Measurements from ENCODE around the gene RNF213. TPM values are rescaled to one million over a fixed set of nuclear protein-coding genes. Genes with fewer than 3 reads are reported as not detected.

Gene RNF213
- total RNA-seq, 1 experiment from 2014 or later, result 44.5 TPM

- H3K9ac ChIP-seq (ENCODE audit: low read length), result no peak overlapping the region
- H2AFZ ChIP-seq (ENCODE audit: low read depth, low read length, poor library complexity, severe bottlenecking), result no peak overlapping the region
- no peaks in the 10 kb centered on the region for H4K20me1 ChIP-seq (ENCODE audit: insufficient read depth)
- no TSS peak for BruUV-seq (replicated peaks)
- intact Hi-C loops (cut with micrococcal nuclease), result no loop called here
- ChIA-PET POLR2A (no interaction called here), CTCF (no interaction called here), RAD21 (ENCODE audit: low non-redundant PET in 1 of 2, low total read pairs in 2 of 2, uncharacterized antibody in 2 of 2, unreplicated experiment in 2 of 2) (no interaction called here)
- no peak overlapping the region for H3K4me2 ChIP-seq (ENCODE audit: low read length)
- H3K36me3 ChIP-seq (ENCODE audit: control insufficient read depth in 1 of 2, insufficient read depth in 2 of 2, low read length in 2 of 2), result peaks cover 5 to 15% of the 10 kb centered on the region in 2 experiments; a peak in 3 of 4 replicates
- ATAC-seq (no peak), DNase-seq (ENCODE audit: low read depth, low spot score) (no peak)
- no peaks in the 10 kb centered on the region for H3K9me3 ChIP-seq (ENCODE audit: control insufficient read depth in 1 of 2, insufficient read depth in 1 of 2, low read depth in 1 of 2, low read length in 2 of 2)
- no peak overlapping the region for H3K4me3 ChIP-seq (replicated peaks in 1 of 2; ENCODE audit: low read depth in 1 of 2, low read length in 2 of 2)
- no peaks in the 10 kb centered on the region for H3K9me2 ChIP-seq (ENCODE audit: insufficient read depth)
- H3K79me2 ChIP-seq (ENCODE audit: insufficient read depth, low read length), result no peaks in the 10 kb centered on the region
- H3K27ac ChIP-seq (ENCODE audit: low read depth, low read length), result no peak overlapping the region
- TF ChIP-seq ZNF274 (IDR thresholded peaks at IDR 0.05; ENCODE audit: low read depth, low read length), result no peak
- no peak for TF ChIP-seq TCF7L2 (IDR thresholded peaks at IDR 0.05; ENCODE audit: borderline replicate concordance, extremely low read depth, insufficient read depth, insufficient read length)
- TF ChIP-seq, protein P1, sequence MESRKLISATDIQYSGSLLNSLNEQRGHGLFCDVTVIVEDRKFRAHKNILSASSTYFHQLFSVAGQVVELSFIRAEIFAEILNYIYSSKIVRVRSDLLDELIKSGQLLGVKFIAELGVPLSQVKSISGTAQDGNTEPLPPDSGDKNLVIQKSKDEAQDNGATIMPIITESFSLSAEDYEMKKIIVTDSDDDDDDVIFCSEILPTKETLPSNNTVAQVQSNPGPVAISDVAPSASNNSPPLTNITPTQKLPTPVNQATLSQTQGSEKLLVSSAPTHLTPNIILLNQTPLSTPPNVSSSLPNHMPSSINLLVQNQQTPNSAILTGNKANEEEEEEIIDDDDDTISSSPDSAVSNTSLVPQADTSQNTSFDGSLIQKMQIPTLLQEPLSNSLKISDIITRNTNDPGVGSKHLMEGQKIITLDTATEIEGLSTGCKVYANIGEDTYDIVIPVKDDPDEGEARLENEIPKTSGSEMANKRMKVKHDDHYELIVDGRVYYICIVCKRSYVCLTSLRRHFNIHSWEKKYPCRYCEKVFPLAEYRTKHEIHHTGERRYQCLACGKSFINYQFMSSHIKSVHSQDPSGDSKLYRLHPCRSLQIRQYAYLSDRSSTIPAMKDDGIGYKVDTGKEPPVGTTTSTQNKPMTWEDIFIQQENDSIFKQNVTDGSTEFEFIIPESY (IDR thresholded peaks at IDR 0.05; ENCODE audit: extremely low read depth, insufficient replicate concordance, low read length), result no peak
- no peak for TF ChIP-seq YY1 (IDR thresholded peaks at IDR 0.05; ENCODE audit: extremely low read depth, insufficient replicate concordance, low read depth, low read length)
- no peak for TF ChIP-seq JUND (IDR thresholded peaks at IDR 0.05)
- TF ChIP-seq, protein P2, sequence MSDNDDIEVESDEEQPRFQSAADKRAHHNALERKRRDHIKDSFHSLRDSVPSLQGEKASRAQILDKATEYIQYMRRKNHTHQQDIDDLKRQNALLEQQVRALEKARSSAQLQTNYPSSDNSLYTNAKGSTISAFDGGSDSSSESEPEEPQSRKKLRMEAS (IDR thresholded peaks at IDR 0.05), result no peak
- TF ChIP-seq FOSL1 (IDR thresholded peaks at IDR 0.05; ENCODE audit: low read depth), result no peak
- TF ChIP-seq ELF1 (IDR thresholded peaks at IDR 0.05; ENCODE audit: borderline replicate concordance, low read depth), result no peak
- no peak for TF ChIP-seq EZH2 (IDR thresholded peaks at IDR 0.05)
- TF ChIP-seq POLR2AphosphoS5 (IDR thresholded peaks at IDR 0.05; ENCODE audit: low read depth, low read length), result no peak
- no peak for TF ChIP-seq CBX3 (IDR thresholded peaks at IDR 0.05; ENCODE audit: low read depth)
- no peak for TF ChIP-seq ATF3 (IDR thresholded peaks at IDR 0.05)
- no peak for TF ChIP-seq ZFX (IDR thresholded peaks at IDR 0.05)
- no peaks in the 10 kb centered on the region for H3K27me3 ChIP-seq (ENCODE audit: insufficient read depth, low read length)
- no peaks in the 10 kb centered on the region for H3K4me1 ChIP-seq (ENCODE audit: control insufficient read depth in 1 of 2, insufficient read depth in 2 of 2, low read length in 2 of 2)
Observed at GRCh38 chr17:80385046-80385445, 124.4 kb downstream of the RNF213 start.
